HG02763 (cell line): ENCODE results near the gene NPM3.
"Not testable (repeated sequence)": the region's sequence is repeated elsewhere in the genome, so short reads cannot be mapped to it uniquely, and the experiment has no call there.

Source experiments
- ATAC-seq: cut with Tn5 transposase; IDR thresholded peaks from one replicate; pipeline ENCODE4 v1.9.1; 2021; ENCODE audit warnings: mild to moderate bottlenecking, moderate library complexity; ENCODE audit not compliant: unreplicated experiment

NPM3 gene

DNA sequence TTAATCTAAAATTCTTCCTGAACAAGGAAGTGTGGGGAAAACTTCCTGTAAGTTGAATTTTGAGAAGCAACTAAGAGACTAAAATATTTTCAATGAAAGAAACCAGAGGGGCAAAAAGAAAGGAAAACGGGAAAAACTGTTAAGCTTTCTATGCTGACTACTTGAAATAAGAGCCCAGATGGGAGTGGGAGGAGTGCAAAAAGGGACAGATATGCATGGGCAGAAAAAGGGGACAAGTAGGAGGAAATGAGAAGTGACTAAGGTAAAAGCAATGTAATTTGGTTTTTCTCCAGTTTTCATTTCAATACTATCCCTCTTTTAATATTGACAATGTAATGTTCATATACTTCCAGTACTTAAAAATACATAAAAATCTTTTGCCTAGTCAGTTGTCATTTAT lies 23.9 kb upstream of the NPM3 start:
- no peak for ATAC-seq

DNA sequence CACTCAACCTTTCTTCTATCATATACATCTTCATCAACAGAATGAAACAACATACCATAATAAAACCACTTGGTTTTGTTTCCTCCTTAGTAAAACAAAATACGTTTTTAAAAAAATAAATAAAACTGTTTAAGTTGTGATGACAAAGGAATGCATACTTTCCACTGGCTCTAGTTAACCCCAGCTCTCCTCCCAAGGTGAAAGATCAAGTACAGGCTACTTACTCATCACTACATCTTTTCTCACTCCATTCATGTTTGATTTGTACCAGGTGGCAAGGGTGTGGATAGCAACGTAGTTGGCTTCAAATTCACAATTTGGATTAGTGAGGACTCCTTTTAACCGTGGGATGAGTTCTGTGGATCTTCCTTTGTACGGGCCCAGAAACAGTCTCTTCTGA lies 20.3 kb upstream of the NPM3 start:
- ATAC-seq: no peak

DNA sequence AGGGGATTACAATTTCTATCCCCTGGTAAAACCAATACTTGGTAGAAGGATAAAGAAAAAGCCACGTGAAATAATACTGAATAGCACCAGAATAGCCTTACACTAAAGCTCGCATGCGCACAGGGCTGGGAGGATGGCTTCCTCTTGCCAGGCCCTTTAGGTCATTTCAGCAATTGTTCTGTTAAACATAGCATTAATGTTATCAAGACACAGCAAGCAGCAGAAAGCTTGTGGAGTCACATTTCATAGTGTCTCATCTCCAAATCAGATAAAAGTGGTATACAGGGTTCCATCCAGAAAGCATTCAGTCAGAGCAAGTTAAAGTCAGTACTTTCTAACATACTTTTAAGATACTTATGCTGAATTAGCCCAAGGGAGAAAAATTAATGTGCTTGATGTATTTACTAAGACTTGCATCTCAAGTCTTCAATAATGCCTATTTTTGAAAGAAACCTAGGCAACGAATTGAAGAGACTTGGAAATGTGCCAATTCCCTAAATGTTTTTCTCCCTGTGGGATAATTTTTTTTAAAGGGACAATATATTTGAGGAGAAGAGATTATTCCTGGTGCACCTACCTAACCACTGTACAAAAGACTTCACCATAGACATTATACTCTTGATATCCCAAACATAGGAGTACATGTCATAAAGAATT lies 14.3 kb upstream of the NPM3 start:
- ATAC-seq: no peak

DNA sequence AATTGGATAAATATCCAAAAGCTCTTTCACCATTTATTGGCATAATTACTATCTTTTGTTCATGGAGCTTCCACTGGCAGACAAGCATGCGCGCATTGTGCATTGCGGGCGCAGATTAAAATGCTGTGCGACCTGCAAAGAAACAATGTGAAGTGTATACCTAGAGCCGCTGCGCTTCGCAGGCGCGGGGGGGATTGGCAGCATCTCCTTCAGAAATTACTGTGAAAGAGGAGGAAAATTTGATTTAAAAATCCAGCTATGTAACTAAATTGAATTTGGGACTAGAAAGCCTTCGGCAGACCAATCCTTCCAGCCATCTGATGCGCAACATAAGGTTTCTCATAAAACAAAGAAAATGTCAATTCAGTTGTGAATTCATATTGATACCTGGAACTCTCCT lies 10.3 kb upstream of the NPM3 start:
- ATAC-seq: no peak

DNA sequence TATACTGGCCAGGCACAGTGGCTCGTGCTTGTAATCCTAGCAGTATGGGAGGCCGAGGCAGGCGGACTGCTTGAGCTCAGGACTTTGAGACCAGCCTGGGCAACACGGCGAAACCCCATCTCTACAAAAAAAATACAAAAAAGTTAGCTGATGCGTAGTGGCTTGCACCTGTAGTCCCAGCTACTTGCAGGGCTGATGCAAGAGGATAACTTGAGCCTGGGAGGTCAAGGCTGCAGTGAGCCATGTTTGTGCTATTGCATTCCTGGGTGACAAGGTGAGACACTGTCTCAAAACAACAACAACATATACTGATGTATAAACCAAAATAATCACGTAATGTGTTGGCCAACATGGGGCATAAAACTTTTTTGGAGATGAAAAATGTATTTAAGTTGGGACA lies 6.4 kb upstream of the NPM3 start:
- no peak for ATAC-seq

DNA sequence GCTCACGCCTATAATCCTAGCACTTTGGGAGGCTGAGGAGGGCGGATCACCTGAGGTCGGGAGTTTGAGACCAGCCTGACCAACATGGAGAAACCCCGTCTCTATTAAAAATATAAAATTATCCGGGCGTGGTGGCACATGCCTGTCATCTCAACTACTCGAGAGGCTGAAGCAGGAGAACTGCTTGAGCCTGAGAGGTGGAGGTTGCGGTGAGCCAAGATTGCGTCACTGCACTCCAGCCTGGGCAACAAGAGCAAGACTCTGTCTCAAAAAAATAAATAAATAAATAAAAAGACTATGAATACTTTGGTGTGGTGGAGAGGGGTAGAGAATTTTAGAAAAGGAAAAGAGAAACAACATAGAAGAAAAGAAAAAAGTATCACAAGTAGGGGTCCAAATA lies 6.0 kb upstream of the NPM3 start:
- ATAC-seq: not testable (repeated sequence)

DNA sequence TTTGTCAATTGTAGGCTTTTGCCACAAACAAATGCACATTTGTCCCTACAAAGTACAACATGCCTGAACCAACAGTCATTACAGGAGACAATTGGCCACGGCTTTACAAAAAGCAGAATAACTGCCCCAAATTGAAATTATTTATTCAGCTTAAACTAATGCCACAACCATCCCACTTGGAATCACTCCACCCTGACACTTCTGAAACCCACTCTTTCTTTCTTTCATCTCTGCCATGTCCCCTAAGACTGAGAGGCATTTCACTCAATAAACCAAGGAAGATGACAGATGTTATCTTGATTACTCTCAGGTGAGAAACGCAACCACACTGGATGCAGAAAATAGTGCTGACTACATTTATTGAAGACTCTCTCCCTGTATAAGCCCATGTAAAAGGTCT lies 2.6 kb upstream of the NPM3 start:
- ATAC-seq: no peak

DNA sequence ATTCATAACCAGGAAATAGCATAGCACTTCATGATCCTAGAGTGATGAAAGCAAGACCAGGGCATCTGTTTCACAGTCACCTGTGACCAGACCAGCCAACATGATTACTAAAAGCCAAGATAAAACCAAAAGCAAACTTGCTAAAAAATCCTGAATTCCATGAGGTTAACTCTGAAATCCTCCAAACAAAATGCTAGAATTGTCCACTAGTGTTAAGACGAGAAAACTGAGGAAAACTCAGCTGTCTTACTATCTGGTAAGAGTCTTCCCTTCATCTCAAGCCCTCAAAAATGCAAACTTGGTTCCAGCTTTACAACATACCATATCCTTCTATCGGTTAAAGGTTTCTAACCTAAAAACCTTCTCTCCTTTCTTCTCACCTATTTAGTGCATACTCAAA lies 1.3 kb upstream of the NPM3 start:
- no peak for ATAC-seq

DNA sequence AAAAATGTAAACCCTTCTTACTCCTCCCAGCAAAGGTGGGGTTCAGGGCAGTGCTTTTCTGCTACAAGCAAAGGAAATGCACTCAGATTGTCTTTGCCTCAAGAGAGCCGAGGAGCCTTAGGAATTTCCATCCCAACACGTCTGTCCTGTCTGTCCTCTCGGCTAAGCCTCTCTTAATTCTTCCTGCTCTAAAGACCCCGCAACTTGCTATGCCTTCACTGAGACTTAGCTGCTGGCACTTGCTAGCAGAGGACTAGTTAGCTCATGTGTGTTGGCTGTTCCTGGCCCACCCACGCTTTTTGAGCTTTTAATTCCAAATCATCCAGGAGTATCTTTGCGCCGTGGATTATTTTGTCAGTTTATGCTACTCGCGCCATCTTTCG lies 481 bp upstream of the NPM3 start:
- ATAC-seq: no peak

DNA sequence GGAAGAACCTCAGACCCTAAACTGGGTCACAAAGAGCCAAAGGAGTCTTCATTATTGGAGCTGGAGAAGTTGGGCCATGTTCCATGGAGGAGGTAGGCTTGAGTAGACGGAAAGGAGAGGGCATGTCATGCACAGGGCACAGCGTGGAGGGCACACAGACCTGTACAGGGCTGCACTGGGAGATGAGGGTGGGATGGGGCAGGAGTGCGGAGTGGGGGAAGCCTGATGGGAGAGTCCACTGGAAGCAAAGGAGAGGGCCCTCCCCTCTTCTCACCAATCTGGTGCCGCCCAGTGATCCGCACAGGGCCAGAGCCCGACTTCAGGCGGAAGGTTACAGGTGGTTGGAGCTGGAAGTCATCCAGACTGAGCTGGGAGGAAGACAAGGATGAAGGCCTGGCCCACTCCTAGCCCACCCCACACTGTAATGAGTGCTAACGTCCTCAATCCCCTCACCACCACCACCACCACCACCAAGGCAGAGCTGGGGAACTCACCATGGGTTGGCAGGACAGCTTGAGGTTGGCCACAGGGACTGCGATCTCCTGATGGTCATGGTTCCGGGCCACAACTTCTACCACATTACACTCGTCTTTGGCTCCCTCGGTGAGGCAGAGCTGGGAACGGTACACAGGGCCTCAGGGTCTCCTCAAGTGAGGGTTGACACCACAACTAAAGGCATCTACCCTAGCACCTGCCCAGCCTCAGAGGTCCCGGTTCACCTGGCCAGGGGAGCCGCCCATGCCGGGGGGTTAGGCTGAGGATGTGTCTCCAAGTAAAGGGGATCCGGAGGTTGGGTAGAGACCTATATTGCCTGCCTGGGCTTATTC lies 1.0 kb downstream of the NPM3 start:
- ATAC-seq: no peak

DNA sequence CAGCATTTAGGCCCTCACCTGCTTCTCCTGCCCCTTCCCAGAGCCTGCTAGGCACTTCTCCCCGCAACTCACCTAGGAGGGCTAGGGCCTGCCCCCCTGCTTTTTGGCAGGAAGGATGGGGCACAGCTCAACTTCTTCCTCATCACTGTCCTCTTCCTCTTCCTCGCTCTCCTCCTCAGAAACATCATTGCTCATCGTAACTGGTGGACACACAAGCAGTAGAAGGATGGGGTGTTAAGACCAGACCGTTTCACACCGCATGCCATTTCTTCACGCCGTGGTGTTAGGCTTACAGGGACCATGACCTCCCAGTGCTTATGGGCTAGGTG lies 1.6 kb downstream of the NPM3 start:
- ATAC-seq: no peak

DNA sequence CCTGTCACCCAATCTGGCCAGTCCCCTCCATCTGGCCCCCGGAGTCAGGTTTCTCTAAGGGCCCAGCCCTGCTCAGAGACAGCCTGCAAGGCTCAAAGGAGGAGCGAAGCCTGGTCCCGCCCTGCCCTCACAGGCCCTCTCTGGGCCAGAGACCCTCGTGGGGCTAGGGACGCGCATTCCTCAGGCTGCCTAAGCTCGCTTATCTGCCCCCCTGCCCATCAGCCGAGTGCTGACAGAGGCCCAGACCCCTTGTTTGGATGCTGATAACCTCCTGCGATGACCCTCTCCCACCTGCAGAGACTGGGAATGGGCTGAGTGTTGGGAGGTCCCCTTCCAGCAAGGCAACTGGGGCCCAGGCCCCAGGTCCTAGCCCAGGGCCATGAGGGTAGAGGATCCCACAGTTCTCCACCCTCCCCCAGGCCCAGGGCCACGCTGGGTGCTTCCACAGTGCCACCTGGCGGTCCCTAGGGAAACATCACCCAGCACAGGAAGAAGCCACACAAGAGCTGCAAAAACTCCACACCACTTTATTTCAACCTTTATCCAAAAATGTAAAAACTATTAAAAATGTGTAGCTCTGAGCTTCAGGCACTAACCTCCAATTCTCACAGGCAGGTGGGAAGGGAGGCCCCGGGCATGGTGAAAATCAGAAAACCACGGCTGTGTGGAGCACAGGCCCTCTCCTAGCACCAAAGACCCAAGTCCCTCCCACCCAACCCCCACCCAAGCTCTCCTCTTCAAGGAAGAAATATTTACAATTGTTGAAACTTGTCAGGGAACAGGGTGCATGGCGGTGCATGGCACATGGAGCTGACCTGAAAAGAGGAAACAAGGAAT lies 2.2 kb downstream of the NPM3 start:
- ATAC-seq: no peak

DNA sequence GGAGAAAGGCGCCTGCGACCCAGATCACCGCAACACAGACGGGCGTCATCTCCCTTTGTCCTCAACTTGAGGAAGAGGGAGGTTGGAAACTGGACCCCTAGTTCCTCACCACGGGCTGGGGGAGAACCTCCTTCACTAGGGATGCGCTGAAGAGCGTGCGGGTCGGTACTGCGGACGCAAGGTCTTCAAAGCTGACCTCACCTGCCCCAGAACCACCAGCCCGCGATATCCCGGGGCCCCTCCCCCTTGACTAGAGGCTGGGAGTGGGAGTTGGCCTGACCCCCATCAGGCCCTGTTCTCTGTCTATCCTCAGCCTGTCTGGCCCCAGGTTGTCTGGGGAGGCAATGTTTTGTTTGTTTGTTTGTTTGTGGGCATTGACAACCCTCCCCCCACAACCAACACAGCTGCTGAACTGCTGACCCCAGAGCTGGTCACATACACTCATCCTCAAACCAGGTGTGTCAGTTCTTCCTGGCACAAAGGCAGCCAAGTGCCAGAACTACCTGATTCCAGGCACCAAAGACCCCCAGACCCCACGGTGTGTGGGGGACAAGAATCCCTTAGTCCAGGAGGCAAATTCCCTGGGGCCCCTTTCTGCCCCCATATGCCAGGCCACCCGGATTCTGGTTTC lies 2.9 kb downstream of the NPM3 start:
- ATAC-seq: no peak

DNA sequence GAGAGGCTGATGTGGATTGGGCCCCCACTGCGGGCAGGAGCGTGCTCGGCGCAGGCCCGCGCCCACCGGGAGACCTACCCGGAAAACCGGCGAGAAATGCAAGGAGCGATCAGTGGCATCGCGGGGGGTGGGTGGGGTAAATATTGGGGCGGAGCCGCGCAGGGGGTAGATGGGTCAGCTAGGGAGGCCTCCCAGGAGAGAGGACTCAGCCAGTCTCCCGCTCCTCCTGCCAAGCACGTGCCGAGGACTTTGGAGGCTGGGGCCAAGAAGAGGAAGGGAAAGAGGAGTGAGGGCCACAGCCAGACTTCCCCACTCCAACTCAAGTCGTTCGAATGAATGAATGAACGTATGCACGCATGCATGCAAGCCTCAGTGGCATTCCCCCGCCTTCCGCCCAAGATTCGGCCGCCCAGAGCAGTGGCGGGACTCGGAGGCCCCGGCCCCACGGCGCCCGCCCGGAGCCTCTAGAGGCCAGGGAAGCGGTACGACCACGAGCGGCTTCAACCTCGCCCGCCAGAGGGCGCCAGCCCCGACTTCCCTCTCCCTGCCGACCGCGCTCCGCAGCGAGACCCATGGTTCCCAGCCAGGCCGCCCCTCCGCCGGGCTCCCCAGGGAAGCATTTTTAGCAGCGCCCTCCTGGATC lies 3.6 kb downstream of the NPM3 start:
- peak; percentile 35 for ATAC-seq

DNA sequence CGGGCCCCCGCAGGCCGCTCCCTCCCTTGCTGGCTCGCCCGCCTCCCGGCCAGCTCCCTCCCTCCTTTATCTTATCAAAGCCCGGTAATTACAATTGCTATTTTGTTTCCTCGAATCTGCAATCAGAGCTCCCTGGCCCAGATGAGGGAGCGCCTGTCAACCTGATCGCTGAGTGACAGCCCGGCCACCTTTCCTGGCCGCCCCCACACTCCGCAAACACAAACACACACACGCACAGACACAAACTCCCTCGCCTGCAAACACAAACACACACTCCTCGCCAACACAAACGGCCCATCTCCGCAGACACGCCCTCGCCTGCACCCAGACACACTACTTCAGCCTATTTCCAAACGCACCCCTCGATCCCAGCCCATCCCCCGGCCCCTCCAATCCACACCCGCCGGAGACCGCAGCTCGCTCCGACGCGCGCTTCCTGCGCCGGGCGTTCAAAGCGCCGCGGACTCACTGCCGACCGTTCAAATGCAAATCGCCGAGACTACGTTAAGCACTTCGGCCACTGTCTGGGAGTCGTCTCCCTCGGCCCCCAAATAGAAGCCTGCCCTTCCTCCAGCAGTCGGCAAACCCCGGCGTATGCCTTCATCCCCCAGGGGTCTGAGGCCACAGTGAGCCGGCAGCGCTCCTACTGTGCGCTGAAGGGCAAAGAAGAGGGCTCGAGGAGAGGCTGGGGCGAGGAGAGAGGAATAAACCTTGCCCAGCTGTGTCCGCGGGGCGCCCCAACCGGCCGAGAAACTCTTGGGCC lies 4.3 kb downstream of the NPM3 start:
- no peak for ATAC-seq

DNA sequence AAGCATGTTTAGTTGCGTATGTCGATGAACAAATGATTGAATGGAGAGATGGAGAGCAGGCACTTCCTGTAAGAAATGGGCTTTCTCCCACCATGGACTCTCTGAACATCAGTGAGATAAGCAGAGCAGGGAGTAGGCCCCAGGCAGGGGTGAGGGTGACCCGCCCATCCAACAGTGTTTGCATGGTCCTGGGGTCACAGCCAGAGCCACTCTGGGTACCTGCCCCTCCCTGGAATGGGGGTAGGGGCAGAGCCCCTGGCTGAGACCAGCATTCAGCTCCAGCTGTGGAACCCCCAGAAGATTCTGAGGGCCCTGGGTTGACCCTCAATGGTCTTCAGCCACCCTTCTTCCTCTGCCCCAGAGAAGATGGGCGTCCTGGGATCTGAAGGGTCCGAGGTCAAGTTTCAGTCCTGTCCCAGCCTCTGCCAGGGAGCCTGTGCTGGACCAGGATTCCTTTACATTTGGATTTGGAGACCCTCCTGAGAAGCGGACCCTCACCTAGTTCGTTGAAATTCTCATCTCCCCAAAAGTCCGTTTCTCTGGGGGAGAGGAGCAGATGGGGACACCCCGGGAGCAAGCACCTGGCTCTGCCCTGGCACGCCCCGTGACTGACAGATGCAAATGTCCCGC lies 5.0 kb downstream of the NPM3 start:
- no peak for ATAC-seq

DNA sequence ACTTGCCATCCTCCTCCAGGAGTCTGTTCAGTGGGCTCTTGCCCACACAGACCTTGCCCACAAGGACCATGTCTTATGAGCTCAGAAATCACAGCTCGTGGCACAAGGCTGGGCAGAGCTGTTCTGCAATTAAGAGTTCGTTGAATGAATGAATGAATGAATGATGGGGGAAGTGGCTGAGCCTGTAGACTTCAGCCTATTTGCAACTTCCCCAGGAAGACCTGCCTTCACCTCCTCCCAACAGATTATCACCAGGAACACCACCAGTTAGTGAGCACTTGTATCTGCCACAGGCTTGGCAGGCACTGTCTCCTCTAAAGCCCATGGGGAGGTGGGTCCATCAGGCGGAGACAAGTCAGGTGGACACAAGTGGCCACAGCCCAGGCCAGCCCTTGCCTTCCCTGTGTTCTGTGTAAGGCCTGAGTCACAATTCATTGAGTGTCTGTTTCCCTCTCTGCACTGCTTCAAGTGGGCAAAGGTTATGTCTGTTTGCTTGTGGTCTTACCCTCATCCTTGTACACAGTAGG lies 5.6 kb downstream of the NPM3 start:
- no peak for ATAC-seq

DNA sequence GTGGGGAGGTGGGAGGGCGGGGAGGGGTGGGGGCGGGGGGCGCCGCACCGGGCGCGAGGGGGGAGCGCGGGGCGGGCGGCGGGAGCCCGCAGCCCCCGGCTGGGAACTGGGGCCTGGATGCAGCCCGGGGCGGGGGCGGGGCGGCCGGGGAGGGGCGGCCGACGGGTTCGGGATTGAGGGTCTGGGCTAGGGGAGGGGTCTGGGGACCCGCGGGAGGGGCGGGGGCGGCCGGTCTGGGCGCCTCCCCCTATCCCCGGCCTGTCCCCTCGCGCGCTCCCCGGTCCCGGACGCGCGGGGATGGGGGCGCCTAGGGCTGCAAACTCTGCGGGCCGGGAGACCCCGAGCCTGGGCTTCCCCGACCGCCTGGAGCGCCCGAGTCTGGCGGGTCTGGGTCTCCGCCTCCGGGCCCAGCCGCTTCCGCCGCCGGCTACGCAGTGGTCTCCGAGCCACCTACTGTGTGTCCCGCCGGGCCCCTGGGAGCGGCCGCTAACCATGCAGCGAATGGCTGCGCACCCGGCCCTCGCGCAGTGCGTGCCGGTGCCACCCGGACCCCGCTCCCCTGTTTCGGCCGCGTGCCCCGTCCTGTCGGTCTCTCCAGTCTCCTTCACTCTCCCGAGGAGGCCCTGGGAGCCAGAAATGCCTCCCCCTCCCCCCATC lies 7.0 kb downstream of the NPM3 start:
- ATAC-seq: no peak
